AG09309 (cell line): ENCODE results near the gene NTRK3.

ENCODE experiments used
- DNase-seq: peaks from one replicate; pipeline ENCODE4 v3.0.0-alpha.2; 2010; ENCODE audit warnings: low read depth
- H3K4me3 ChIP-seq: 2 replicates; pipeline ENCODE4 v1.5.1; 2011; ENCODE audit warnings: mild to moderate bottlenecking, low read depth, low read length, moderate library complexity; ENCODE audit not compliant: control insufficient read depth
- TF ChIP-seq, protein P1 (sequence below): IDR thresholded peaks from 2 replicates; pipeline ENCODE4 v1.5.1; 2011; ENCODE audit warnings: mild to moderate bottlenecking, low read depth, low read length, inconsistent platforms; ENCODE audit not compliant: insufficient read depth, control insufficient read depth; ENCODE audit errors: missing control alignments

Gene NTRK3

DNA sequence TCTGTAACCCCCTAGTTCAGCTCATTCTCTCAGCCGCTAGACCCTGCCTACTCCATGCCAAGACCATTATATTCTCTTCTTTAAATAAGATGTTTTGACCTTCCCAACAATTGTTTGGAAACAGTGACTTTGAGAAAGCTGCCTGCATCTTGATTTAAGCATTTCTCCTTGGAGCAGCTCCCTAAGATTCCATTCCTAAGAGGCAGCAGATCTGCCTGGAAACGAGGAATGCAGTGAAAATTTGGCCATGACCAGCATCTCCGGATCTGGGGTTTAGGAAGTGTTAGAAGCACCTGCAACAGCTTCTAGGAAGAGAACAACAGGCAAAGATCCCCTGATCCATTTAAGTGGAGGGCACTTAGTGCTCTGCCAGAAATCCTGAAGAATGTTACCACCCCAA, 235.7 kb downstream of the NTRK3 start:
- DNase-seq: no peak
- TF ChIP-seq, protein P1, sequence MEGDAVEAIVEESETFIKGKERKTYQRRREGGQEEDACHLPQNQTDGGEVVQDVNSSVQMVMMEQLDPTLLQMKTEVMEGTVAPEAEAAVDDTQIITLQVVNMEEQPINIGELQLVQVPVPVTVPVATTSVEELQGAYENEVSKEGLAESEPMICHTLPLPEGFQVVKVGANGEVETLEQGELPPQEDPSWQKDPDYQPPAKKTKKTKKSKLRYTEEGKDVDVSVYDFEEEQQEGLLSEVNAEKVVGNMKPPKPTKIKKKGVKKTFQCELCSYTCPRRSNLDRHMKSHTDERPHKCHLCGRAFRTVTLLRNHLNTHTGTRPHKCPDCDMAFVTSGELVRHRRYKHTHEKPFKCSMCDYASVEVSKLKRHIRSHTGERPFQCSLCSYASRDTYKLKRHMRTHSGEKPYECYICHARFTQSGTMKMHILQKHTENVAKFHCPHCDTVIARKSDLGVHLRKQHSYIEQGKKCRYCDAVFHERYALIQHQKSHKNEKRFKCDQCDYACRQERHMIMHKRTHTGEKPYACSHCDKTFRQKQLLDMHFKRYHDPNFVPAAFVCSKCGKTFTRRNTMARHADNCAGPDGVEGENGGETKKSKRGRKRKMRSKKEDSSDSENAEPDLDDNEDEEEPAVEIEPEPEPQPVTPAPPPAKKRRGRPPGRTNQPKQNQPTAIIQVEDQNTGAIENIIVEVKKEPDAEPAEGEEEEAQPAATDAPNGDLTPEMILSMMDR: no peak
- H3K4me3 ChIP-seq: no peak overlapping the region

DNA sequence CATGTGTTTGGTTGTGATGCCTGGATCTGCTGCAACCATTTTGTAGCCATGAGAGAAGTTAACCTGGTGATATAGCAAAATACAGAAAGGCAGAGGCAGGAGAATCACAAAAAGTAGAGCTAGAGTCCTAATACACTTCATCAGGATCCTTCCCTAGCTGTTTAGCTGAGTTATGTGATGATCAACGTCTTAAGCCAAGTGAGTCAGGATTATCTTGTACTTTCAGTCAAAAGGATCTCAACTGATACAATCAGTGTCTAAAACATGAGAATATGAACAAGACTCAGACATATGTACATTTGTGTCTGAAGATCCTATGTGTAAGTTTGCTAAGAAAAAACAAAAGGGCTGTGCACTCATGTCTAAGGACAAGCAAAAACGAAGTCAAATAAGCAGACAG, 236.9 kb downstream of the NTRK3 start:
- TF ChIP-seq, protein P1: no peak
- DNase-seq: no peak
- H3K4me3 ChIP-seq: no peak overlapping the region

DNA sequence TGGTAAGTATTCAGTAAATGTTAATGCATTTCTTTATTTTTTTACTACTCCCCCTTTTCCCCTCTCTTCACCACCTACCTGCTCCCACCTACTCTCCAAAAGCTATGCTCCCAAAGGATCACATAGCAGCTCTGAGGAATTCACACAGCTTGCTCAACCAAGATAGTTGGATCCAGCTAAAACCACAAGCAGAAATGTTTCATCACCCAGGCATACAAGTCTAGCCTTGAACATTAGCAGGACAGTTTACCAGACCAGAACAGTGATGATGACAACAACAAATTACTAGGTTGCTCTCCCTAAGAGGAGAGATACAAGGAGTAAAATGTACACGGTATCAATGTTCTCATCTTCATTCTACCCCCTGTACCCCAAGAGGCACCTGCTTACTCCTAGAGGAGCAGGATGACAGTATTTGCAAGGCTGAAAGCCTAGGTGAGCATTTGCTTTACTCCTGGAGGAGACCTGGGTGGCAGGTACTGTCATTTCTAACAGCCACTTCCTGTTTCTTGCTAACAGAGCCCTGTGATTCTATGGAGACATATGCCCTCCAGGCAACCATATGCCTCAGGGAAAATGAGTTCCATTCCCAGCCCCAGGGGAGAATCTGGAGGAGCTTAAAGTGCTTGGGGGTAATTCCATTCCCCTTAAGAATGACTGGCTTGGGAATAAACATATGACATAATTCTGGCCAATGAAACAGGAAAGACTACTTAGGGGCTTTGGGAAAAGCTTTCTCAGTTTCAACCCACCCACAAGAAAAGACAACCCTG, 237.5 kb downstream of the NTRK3 start:
- H3K4me3 ChIP-seq: no peak overlapping the region
- DNase-seq: peak; percentile 35
- TF ChIP-seq, protein P1: no peak

DNA sequence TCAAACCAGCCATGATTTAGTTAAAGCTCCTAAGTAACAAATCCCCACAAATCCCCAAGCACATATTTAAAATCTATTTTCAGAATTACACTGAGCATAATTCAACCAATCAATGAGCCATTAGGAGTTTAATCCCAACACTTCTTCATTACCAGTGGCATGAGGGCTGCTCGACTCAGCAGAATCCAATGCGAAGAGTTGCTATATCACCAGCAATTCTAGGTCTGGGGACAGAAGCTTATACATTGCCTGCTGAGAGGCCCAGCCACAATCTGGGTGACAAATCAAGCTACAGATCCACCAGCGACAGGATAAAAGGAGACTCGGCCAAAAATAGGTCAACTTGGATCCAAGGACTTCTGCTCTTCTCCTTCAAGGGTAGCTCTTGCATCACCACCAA, 238.8 kb downstream of the NTRK3 start:
- DNase-seq: no peak
- no peak overlapping the region for H3K4me3 ChIP-seq
- TF ChIP-seq, protein P1: no peak

DNA sequence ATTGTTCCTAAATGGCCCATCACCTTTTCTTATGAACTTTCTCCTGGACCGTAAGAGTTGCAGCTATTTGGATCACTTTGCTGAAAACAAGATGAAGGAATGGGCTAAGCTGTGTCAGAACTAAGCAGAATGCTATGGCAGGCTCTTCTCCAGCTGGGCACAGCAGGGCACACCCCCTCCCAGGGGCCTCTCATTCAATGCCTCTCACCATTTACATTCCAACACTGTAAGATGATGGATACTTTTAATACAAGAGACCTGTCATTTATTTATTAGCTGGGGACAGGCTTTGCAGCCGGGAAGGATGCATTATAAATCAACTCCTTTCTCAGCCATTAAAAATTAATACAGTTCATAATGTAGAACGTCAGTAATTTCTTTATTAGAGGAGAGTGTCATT, 240.1 kb downstream of the NTRK3 start:
- TF ChIP-seq, protein P1: no peak
- no peak for DNase-seq
- H3K4me3 ChIP-seq: no peak overlapping the region

DNA sequence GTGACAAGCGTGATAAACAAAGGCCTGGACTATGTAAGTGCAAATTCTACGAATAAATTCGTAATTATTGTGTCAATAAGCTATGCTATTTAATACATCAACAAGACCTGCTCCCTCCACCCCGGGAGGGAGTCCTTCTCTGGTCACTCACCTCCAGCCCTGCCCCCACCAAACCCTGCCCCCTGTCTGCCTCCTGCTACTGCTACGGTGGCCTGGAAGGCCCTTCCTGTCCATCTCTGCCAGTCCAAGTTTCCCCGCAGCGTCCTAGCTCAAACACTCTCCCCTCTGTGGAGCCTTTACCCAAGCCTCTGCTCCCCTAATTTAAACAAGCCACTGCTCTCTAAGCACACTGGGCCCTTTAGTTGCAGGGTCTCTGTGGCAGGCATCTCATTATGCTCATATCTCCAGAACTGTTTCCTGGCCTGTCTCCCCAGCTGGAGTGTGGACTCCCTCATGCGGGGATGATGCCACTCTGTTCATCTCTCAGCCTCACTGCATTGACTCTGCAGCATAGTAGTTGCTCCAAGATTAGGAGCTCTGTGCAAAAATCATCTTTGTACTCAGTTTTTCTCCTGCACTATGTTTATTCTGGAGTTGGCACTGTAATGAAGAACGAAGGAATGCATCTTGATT, 241.2 kb downstream of the NTRK3 start:
- no peak for DNase-seq
- no peak overlapping the region for H3K4me3 ChIP-seq
- TF ChIP-seq, protein P1: no peak
